Muscle of arm (tissue), 12 donors: ENCODE measurements around the gene CALHM3. TPM values are rescaled to one million over a fixed set of nuclear protein-coding genes. Genes with fewer than 3 reads are reported as not detected.

ENCODE experiments used
- DNase-seq: peaks from one replicate; pipeline ENCODE4 v3.0.0-alpha.2; 2013
- polyA plus RNA-seq, 12 donors: library from polyadenylated mRNA; unstranded; fragments of 120-200 nt; gene quantifications; one replicate each; pipeline ENCODE4 v1.2.1, GENCODE V29; 2013; ENCODE audit not compliant: insufficient read length in 12 of 12

CALHM3 gene
- polyA plus RNA-seq, 12 donors = 0.11 TPM; not detected in 11

- DNase-seq = no peak
Measured at GRCh38 chr10:103474077-103474476, 5.0 kb downstream of the CALHM3 start.

GRCh38 chr10:103473261-103473671 lies 5.8 kb downstream of the CALHM3 start:
- DNase-seq = no peak

- no peak for DNase-seq
Measured at GRCh38 chr10:103472005-103472404, 7.0 kb downstream of the CALHM3 start.

DNA sequence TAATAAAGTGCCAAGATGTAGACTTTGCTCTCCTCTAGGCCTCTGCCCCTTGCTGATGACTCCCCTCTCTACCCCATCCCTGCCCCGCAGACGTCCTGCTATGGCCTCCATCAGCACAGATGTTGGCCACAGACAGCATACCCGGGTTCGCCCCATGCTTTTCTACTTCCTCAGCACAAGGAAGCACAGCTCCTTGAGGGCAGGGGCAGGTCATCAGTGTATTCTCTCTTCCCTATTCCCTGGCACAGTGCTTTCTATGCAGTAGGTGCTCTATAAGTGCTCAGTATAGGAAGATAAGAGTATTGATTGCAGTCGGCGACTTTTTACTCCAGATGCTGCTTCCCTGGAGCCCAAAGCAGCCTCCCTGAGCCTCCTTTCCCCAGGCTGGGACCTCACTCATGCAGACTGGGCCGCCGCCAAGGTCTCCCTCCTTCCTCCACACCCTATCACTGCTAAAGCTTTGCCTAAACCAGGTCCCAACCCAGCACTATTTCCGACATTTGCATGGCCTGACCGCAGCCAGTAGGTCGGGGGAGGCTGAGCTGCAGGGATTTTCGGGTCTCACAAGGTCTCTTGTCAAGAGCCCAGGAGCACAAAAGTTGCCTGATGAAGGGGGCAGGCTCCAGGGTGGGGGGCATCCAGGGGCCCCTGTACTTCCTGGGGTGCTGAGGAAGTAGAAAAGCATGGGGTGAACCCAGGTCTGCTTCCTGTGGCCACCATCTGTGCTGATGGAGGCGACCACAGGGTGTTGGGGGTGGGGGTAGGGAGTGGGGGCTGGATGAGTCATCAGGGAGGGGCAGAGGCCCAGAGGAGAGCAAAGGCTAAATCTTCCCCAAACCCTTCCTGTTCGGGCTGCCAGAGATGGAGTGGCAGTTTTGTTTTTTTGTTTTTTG lies 8.0 kb downstream of the CALHM3 start:
- DNase-seq = no peak

DNA sequence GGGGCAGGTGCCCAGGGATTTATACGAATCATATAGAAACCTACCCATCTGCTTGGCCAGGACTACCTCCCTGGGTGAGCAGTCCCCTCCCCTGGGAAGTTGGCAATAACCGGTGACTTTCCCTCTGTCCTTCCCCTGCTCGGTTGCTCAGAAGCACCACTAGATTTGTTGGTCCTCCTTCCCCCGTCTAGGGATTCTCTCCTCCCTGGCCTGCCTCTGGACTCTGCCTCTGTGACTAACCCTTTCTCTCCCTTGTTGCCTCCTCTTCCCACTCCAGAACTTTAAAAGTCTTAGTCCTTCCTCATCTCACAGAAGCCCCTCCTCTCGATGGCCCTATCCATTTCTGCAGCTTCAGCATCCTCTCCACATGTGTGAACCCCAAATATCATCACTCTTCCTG lies 9.8 kb downstream of the CALHM3 start:
- no peak for DNase-seq

DNA sequence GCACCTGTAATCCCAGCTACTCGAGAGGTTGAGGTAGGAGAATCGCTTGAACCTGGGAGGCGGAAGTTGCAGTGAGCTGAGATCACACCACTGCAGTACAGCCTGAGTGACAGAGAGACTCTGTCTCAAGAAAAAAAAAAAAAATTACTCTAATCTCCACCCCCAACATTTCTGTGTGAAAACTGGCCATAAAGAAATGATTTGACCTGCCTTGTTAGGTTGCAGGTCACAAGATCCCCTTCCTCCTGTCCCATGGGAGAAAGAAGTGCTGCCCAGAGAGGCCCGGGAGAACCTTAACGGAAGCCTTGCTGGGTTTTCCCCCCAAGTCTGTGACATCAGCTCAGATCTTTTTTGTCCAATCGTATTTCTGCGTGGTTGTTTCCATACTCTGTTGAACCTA lies 11.6 kb downstream of the CALHM3 start:
- DNase-seq = no peak

- DNase-seq = no peak
Measured at GRCh38 chr10:103466734-103467133, 12.3 kb downstream of the CALHM3 start.

GRCh38 chr10:103465411-103466179 lies 13.4 kb downstream of the CALHM3 start:
- DNase-seq = no peak

GRCh38 chr10:103463499-103463898 lies 15.5 kb downstream of the CALHM3 start:
- no peak for DNase-seq

DNA sequence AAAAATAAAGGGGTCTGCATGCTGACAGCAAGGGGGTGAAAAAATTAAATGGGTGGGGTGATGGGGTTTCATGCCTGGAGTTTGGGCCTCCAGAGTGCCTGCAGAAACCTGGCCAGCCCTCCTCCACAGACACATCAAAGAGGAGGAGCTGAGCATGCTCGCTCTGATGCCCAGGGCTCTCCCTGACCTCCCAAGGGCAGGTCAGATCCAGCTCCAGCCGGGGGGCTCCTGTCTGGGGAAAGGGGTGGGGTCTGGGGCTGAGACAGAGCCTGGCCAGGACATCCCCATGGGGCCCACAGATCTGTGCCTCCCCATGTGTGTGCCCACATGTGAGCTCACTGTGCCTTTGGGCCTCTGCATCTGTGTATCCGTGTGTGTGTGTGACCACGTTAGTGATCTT lies 19.4 kb downstream of the CALHM3 start:
- no peak for DNase-seq

GRCh38 chr10:103458720-103459119 lies 20.3 kb downstream of the CALHM3 start, which contains the start of gene CALHM1:
CALHM1 (minus strand) TSS chr10:103458900; CDS start chr10:103458751, 149 bp downstream.
- DNase-seq = no peak

- DNase-seq = no peak
Measured at GRCh38 chr10:103457896-103458583, 21.0 kb downstream of the CALHM3 start.

DNA sequence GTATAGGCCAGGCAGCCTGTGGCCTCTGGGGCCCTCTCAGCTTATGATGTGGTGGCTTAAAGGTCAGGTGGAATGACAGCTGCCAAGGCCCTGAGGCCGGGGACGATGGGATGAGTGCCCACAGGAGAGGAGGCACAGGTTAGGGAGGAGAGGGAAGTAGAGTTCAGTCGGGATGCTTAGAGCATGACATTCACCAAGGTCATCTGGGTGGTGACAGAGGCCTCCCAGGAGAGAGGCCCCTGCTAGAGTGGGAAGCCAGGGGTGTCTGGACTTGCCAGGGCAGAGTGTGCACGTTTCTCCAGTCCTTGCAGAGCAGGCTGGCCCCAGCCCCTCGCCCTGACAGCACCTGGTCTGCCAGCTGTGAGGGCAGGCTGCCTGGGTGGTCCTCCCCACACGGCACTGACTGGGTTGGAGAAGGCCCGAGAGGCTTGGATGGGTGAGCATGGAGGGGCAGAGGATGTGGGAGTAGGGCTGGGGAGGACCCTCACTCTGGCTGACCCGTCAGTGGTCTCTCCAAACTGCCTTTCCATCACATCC lies 21.8 kb downstream of the CALHM3 start:
- no peak for DNase-seq

DNA sequence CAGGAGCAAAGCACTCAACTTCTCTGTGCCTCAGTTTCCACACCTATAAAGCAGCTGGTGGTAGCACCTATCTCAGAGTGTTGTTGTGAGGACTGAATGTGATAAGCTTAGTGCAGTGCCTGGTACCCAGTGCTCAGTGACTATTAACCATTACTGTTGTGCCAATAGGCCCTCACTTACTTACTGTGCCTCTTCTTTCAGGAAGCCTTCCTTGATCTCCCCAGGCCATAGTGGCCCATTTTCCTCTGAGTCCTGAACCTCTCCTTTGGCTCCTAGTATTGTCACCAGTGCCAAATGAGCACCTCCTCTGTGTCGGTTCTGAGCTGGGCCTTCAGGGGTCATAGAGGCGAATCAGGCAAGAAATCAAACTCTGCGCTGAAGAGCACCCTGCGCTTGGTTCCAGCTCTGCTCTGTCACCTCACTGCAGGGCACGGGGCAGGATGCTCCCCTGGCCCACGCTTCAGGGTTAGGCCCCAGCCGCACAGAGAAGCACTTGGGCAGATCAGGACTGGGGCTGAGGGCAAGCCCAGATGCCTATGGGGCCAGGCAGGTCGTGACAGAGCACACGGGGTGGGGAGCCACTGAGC lies 22.9 kb downstream of the CALHM3 start:
- DNase-seq = no peak

- no peak for DNase-seq
Measured at GRCh38 chr10:103455235-103455634, 23.8 kb downstream of the CALHM3 start.

DNA sequence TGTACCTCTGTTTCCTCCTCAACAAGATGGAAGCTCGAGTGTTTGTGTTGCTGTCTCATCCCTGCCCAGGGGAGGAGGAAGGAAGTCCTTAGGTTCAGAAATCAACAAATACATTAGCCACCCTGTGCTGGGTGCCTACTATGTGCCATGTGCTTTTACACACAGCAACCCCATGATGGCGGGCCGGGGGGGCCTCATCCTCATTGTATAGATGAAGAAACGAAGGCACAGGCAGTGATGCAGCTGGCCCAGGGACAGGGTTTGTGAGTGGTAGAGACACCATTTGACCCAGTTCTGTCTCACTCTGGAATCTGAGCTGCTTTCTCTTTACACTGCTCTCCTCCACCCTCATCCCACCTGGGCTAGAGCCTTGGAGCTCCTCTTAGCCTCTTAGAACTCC lies 25.0 kb downstream of the CALHM3 start:
- no peak for DNase-seq

DNA sequence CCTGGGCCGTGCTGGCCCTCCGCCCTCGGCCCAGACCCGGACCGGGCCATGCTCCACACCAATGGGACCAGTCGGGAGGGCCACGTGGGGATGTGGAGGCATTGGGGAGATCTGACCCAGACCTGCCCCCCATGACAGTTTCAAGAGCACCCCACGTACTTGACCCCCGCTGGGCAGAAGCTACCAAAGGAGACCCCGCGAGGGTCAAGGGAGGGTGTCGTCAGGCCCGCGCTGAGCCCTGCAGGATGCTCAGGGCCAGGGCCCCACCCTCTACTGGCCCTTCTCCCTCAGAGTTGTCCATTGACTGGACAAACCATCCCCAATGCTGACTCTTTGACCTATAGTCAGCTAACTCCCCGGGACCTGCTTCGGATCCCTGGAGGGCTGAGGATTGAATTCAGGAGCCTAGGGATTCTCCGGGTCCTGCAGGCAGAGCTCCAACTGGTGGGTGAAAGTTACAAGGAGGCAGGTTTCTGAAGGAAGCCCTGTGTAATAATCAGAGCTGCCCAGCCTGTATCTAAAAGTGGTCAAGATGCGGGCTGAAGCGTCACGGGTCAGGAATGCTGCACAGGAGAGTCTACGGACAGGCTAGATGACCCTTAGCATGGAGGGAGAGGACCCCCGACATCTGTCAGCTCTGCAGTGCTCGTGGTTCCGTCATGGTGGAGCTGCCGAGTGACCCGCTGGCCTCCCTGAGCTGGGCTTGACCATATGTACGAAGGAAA lies 26.4 kb downstream of the CALHM3 start:
- no peak for DNase-seq

DNA sequence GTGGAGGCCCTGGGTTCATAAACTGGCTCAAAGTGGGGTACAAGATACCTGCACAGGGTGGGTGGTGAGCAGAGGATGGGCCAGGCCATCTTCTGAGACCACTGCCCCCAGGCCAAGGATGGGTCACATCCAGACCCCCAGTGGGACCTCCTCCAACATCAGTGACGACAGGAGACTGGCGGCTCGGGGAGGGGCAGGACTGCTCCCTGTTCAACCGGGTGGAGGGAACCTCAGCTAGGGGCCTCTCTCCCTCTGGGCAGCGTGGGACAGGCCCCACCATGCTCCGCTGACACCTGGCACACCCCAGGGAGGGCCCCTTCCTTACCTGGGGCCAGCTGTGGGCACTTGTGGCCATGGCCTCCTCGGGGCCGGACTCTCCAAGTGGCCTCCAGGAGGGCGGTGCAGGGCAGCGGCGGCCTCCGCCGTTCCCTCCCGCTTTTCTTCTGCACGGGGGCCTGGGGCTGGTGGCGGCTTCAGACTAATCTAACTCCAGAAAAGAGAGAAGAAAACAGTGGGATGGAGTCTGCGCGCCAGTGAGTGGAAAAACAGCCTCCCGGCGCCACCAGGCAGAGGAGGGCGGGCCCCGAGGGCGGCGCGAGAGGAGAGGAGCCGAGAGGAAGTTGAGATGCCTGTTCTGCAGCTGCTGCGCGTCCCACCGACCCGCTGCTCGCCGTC lies 27.1 kb downstream of the CALHM3 start, which contains the start of gene CALHM2:
CALHM2 (minus strand) TSS at position 540 of the 675 bp plus-strand sequence. CDS start 2,429 bp downstream, outside the sequence.
- DNase-seq = peak; percentile 77

- DNase-seq = peak; percentile 38
Measured at GRCh38 chr10:103451091-103451813, 27.8 kb downstream of the CALHM3 start.
